Endodermal cell (in vitro differentiated cells): ENCODE measurements around the gene LRBA. TPM values are rescaled to one million over a fixed set of nuclear protein-coding genes. Genes with fewer than 3 reads are reported as not detected.

Source experiments
- DNase-seq: peaks from one replicate; pipeline ENCODE4 v3.0.0-alpha.2; 2017
- H3K27ac ChIP-seq: 2 replicates; pipeline ENCODE4 v1.5.1; 2013; ENCODE audit warnings: mild to moderate bottlenecking, low read depth, low read length, moderate library complexity
- H3K27me3 ChIP-seq: 2 replicates; pipeline ENCODE4 v1.6.1; 2013; ENCODE audit warnings: mild to moderate bottlenecking, low read length, moderate library complexity; ENCODE audit not compliant: insufficient read depth, control insufficient read depth, poor library complexity, severe bottlenecking
- H3K36me3 ChIP-seq: 2 replicates; pipeline ENCODE4 v1.7.0; 2013; ENCODE audit warnings: mild to moderate bottlenecking, low read length, moderate library complexity; ENCODE audit not compliant: control insufficient read depth, insufficient read depth
- H3K4me1 ChIP-seq: one replicate; pipeline ENCODE4 v1.7.0; 2013; ENCODE audit warnings: low read length; ENCODE audit not compliant: control insufficient read depth, insufficient read depth
- H3K4me3 ChIP-seq: 2 replicates; pipeline ENCODE4 v1.5.1; 2013; ENCODE audit warnings: mild to moderate bottlenecking, low read length, moderate library complexity
- H3K9ac ChIP-seq: 2 replicates; pipeline ENCODE4 v1.6.1; 2013; ENCODE audit warnings: mild to moderate bottlenecking, low read length, moderate library complexity; ENCODE audit not compliant: poor library complexity, severe bottlenecking; ENCODE audit errors: extremely low read depth
- H3K9me3 ChIP-seq: 2 replicates; pipeline ENCODE4 v1.6.1; 2013; ENCODE audit warnings: mild to moderate bottlenecking, low read length, moderate library complexity; ENCODE audit not compliant: control insufficient read depth
- H3K27ac Mint-ChIP-seq: 2 replicates; pipeline ENCODE4 v1.8.0; 2020; ENCODE audit warnings: mixed read lengths
- H3K27me3 Mint-ChIP-seq: 2 replicates; pipeline ENCODE4 v1.8.0; 2021; ENCODE audit warnings: mild to moderate bottlenecking, mixed read lengths; ENCODE audit not compliant: insufficient read depth
- H3K36me3 Mint-ChIP-seq: 2 replicates; pipeline ENCODE4 v1.8.0; 2020; ENCODE audit warnings: low read depth, mixed read lengths
- H3K4me1 Mint-ChIP-seq: 2 replicates; pipeline ENCODE4 v1.8.0; 2020; ENCODE audit warnings: mixed read lengths
- H3K4me3 Mint-ChIP-seq: 2 replicates; pipeline ENCODE4 v1.8.0; 2020; ENCODE audit warnings: mild to moderate bottlenecking, moderate library complexity, mixed read lengths
- H3K9me3 Mint-ChIP-seq: 2 replicates; pipeline ENCODE4 v1.8.0; 2020; ENCODE audit warnings: mild to moderate bottlenecking, mixed read lengths
- CTCF ChIP-seq: fragments of 200-600 bp; sonication (generic); conservative IDR thresholded peaks from 2 replicates; pipeline ENCODE4 v1.5.0; 2021; ENCODE audit warnings: antibody characterized with exemption, mild to moderate bottlenecking
- WGBS, 2 experiments: methylation state at CpG; one replicate each; pipeline versions ENCODE4 v1.1.5 to v1.1.7; 2013; ENCODE audit warnings: missing lambda C conversion rate in 2 of 2, mixed read lengths in 1 of 2; ENCODE audit not compliant: insufficient coverage in 1 of 2, insufficient read length in 1 of 2; 5-methylcytosine and 5-hydroxymethylcytosine counted together
- total RNA-seq, 2 donors: library from RNA; stranded (reverse); fragmentation: NEBNext Ultra II Directional in 1 of 2; extraction: Animal tissue kit (Norgen Biotek cat#: 25700) in 1 of 2; gene quantifications; 2 replicates in 1 of 2; 3 replicates in 1 of 2; pipeline ENCODE4 v1.2.1, GENCODE V29; 2021

LRBA gene
- total RNA-seq, 2 donors from 2014 or later = 77.3 to 95.9 TPM

- H3K36me3 ChIP-seq = peaks cover 82% of the 10 kb centered on the region
- no peaks in the 10 kb centered on the region for H3K9me3 Mint-ChIP-seq
- H3K9me3 ChIP-seq = no peaks in the 10 kb centered on the region
- WGBS, 2 experiments = 80 to 88% methylated on average over 1 of the region's 1 CpG
- H3K27me3 ChIP-seq = no peaks in the 10 kb centered on the region
- H3K4me1 ChIP-seq = no peaks in the 10 kb centered on the region
- H3K27ac ChIP-seq = no peak overlapping the region
- no peak for TF ChIP-seq CTCF
- no peaks in the 10 kb centered on the region for H3K4me1 Mint-ChIP-seq
- no peak overlapping the region for H3K4me3 Mint-ChIP-seq
- H3K36me3 Mint-ChIP-seq = peaks cover 66% of the 10 kb centered on the region
- H3K27me3 Mint-ChIP-seq = no peaks in the 10 kb centered on the region
- no peak for DNase-seq
- no peak overlapping the region for H3K9ac ChIP-seq
- H3K4me3 ChIP-seq = no peak overlapping the region
- no peak overlapping the region for H3K27ac Mint-ChIP-seq
Measured at GRCh38 chr4:150911326-150911725, 103.8 kb downstream of the LRBA start.

DNA sequence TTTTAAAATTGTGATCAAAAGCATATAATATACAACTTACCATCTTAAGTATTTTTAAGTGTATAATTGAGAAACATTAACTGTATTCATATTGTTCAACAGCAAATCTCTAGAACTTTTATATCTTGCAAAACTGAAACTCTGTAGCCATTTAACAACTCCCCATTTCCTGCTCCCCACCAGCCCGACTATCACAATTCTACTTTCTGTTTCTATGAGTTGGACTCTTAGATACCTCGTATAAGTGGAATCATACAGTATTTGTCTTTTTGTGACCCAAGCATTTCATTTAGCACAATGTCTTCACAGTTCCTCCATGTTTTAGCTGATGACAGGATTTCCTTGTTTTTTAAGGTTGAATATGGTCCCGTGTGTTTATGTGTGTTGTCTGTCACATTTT lies 106.0 kb downstream of the LRBA start:
- peaks cover 66% of the 10 kb centered on the region for H3K36me3 Mint-ChIP-seq
- H3K9me3 ChIP-seq = no peaks in the 10 kb centered on the region
- H3K9ac ChIP-seq = no peak overlapping the region
- no peaks in the 10 kb centered on the region for H3K27me3 Mint-ChIP-seq
- TF ChIP-seq CTCF = no peak
- 89 to 100% methylated on average over 1 to 3 of the region's 3 CpGs for WGBS, 2 experiments
- no peaks in the 10 kb centered on the region for H3K4me1 Mint-ChIP-seq
- no peak overlapping the region for H3K27ac Mint-ChIP-seq
- no peaks in the 10 kb centered on the region for H3K4me1 ChIP-seq
- H3K9me3 Mint-ChIP-seq = no peaks in the 10 kb centered on the region
- no peak for DNase-seq
- H3K27me3 ChIP-seq = no peaks in the 10 kb centered on the region
- H3K4me3 Mint-ChIP-seq = no peak overlapping the region
- no peak overlapping the region for H3K27ac ChIP-seq
- peaks cover 78% of the 10 kb centered on the region for H3K36me3 ChIP-seq
- H3K4me3 ChIP-seq = no peak overlapping the region

DNA sequence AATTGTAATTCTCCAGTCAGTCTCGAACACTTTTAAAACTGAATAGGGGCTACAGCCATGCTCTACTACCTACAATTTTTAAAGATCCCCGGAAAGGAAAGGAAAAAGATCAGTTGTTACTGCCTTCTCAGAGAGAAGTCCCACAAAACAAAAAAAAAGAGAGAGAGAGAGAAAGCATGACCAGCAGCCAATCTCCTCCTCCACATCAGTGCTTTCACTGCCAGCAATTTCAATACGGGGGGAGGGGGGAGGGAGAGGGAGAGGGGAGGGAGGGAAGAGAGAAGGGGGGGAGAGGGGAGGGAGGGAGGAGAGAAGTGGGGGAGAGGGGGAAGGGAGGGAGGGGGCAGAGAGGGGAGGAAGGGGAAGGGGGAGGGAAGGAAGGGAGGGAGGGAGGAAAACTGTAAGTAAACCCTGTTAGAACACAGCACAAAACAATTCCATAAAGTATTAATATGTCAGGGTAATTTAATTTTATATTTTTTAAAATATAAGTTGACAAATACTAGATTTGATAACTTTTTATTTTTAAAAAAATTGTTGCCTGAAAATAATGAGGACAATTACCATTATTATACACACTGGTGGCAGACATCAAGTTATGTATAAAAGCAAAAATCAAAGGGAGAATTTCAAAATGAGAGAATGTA lies 108.0 kb downstream of the LRBA start:
- no peak overlapping the region for H3K9ac ChIP-seq
- H3K4me3 ChIP-seq = no peak overlapping the region
- H3K9me3 ChIP-seq = no peaks in the 10 kb centered on the region
- H3K36me3 ChIP-seq = peaks cover 72% of the 10 kb centered on the region
- no peaks in the 10 kb centered on the region for H3K27me3 ChIP-seq
- H3K27ac ChIP-seq = no peak overlapping the region
- WGBS, 2 experiments = 80 to 95% methylated on average over 1 to 2 of the region's 3 CpGs
- H3K9me3 Mint-ChIP-seq = no peaks in the 10 kb centered on the region
- peaks cover 64% of the 10 kb centered on the region for H3K36me3 Mint-ChIP-seq
- H3K4me1 Mint-ChIP-seq = no peaks in the 10 kb centered on the region
- no peaks in the 10 kb centered on the region for H3K4me1 ChIP-seq
- TF ChIP-seq CTCF = no peak
- H3K27me3 Mint-ChIP-seq = no peaks in the 10 kb centered on the region
- H3K4me3 Mint-ChIP-seq = no peak overlapping the region
- H3K27ac Mint-ChIP-seq = peak overlapping the region; percentile 1
- DNase-seq = no peak
